Cardiac muscle cell (in vitro differentiated cells and primary cell): ENCODE measurements around the gene NEK1. TPM values are rescaled to one million over a fixed set of nuclear protein-coding genes. Genes with fewer than 3 reads are reported as not detected.

ENCODE experiments used
- DNase-seq, 2 donors: peaks; one replicate each; pipeline versions ENCODE4 v3.0.0 to v3.0.0-alpha.2; 2010 to 2017; ENCODE audit warnings: low read depth in 1 of 2, low spot score in 1 of 2
- H3K27ac ChIP-seq: fragments of 200-600 bp; sonication (generic); 2 replicates; pipeline ENCODE4 v1.5.1; 2016
- H3K27me3 ChIP-seq: fragments of 200-600 bp; sonication (generic); 2 replicates; pipeline ENCODE4 v1.6.0; 2016; ENCODE audit warnings: control low read depth
- H3K36me3 ChIP-seq: fragments of 200-600 bp; sonication (generic); 2 replicates; pipeline ENCODE4 v1.5.1; 2016; ENCODE audit warnings: control low read depth
- H3K4me1 ChIP-seq: fragments of 200-600 bp; sonication (generic); 2 replicates; pipeline ENCODE4 v1.8.1; 2017; ENCODE audit warnings: low read depth, mild to moderate bottlenecking, mixed run types
- H3K4me3 ChIP-seq: fragments of 200-600 bp; sonication (generic); 2 replicates; pipeline ENCODE4 v1.5.1; 2016; ENCODE audit warnings: mild to moderate bottlenecking
- H3K9me3 ChIP-seq: fragments of 200-600 bp; sonication (generic); 2 replicates; pipeline ENCODE4 v1.5.1; 2017; ENCODE audit warnings: low read depth, mild to moderate bottlenecking, control low read depth
- CTCF ChIP-seq: IDR thresholded peaks from 2 replicates; pipeline ENCODE4 v1.5.1; 2012; ENCODE audit warnings: low read depth, mild to moderate bottlenecking, low read length
- polyA plus RNA-seq: library from polyadenylated mRNA; unstranded; fragments of >200 nt; fragmentation: Nextera tagmentation; extraction: Ambion mirVana; gene quantifications from 2 replicates; pipeline ENCODE4 v1.2.1, GENCODE V29; 2016
- total RNA-seq: library from RNA; depleted of rRNA; stranded (reverse); fragments of >200 nt; gene quantifications from 2 replicates; pipeline ENCODE4 v1.2.3, GENCODE V29; 2016

NEK1 gene
- total and polyA plus RNA-seq, 2 experiments from 2014 or later, result 11.3 to 17.0 TPM

DNA sequence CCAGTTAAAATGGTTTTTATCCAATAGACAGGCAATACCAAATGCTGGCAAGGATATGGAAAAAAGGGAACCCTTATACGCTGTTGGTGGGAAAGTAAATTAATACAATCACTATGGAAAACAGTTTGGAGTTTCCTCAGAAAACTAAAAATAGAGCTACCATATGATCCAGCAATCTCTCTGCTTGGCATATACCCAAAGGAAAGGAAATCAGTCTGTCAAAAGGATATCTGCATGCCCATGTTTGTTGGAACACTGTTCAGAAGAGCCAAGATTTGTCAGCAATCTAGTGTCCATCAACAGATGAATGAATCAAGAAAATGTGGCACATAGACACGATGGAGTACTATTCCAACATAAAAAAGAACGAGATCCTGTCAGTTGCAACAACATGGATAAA is 250.6 kb downstream of the NEK1 start:
- Histone ChIP-seq H3K27me3 (no peaks in the 10 kb centered on the region), H3K4me1 (no peaks in the 10 kb centered on the region), H3K4me3 (no peak overlapping the region), H3K36me3 (no peaks in the 10 kb centered on the region), H3K9me3 (no peaks in the 10 kb centered on the region), H3K27ac (no peak overlapping the region)
- DNase-seq, result no peak
- TF ChIP-seq CTCF, result no peak

- TF ChIP-seq CTCF, result no peak
- no peaks in the 10 kb centered on the region for H3K4me1 ChIP-seq
- no peak overlapping the region for H3K4me3 ChIP-seq
- H3K27ac ChIP-seq, result no peak overlapping the region
- no peaks in the 10 kb centered on the region for H3K9me3 ChIP-seq
- no peak for DNase-seq
- no peaks in the 10 kb centered on the region for H3K36me3 ChIP-seq
- H3K27me3 ChIP-seq, result no peaks in the 10 kb centered on the region
Observed at GRCh38 chr4:169359961-169360360, 252.4 kb downstream of the NEK1 start.

DNA sequence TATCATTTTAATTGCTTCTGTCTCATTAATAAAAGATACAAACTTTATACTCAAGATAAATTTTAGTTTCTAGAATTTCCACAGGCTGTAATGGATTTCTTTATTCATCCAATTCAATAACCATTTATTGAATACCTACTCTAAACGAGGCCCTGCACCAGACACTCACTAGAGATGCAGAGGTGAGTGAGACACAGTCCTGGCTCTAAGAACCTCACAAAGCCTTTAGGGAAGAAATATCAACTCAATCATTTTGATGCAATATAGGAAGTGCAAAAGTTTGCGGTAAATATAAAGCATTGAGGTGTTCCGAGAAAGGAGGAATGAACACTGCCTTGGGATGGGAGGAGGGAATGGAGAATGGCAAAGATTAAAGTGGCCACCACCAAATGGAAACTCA is 260.0 kb downstream of the NEK1 start:
- H3K9me3 ChIP-seq, result no peaks in the 10 kb centered on the region
- no peak for DNase-seq
- no peak for TF ChIP-seq CTCF
- no peak overlapping the region for H3K27ac ChIP-seq
- no peak overlapping the region for H3K4me3 ChIP-seq
- no peaks in the 10 kb centered on the region for H3K27me3 ChIP-seq
- no peaks in the 10 kb centered on the region for H3K36me3 ChIP-seq
- no peaks in the 10 kb centered on the region for H3K4me1 ChIP-seq

- H3K4me1 ChIP-seq, result no peaks in the 10 kb centered on the region
- H3K27me3 ChIP-seq, result no peaks in the 10 kb centered on the region
- H3K9me3 ChIP-seq, result no peaks in the 10 kb centered on the region
- peak in 1 of 2 donors; percentile 78 for DNase-seq
- no peak overlapping the region for H3K4me3 ChIP-seq
- TF ChIP-seq CTCF, result no peak
- no peaks in the 10 kb centered on the region for H3K36me3 ChIP-seq
- H3K27ac ChIP-seq, result no peak overlapping the region
Observed at GRCh38 chr4:169351872-169352271, 260.5 kb downstream of the NEK1 start.

GRCh38 chr4:169348541-169348940 is 263.8 kb downstream of the NEK1 start:
- Histone ChIP-seq H3K27ac (no peak overlapping the region), H3K4me1 (no peaks in the 10 kb centered on the region), H3K27me3 (no peaks in the 10 kb centered on the region), H3K9me3 (no peaks in the 10 kb centered on the region), H3K36me3 (no peaks in the 10 kb centered on the region), H3K4me3 (no peak overlapping the region)
- no peak for TF ChIP-seq CTCF
- DNase-seq, result no peak

GRCh38 chr4:169346840-169347239 is 265.5 kb downstream of the NEK1 start:
- Histone ChIP-seq H3K36me3 (no peaks in the 10 kb centered on the region), H3K9me3 (no peaks in the 10 kb centered on the region), H3K4me1 (no peaks in the 10 kb centered on the region), H3K27me3 (no peaks in the 10 kb centered on the region), H3K27ac (no peak overlapping the region), H3K4me3 (no peak overlapping the region)
- DNase-seq, result no peak
- TF ChIP-seq CTCF, result no peak
